ENCODE data around the gene TRIM44.
"Not testable (repeated sequence)": the region's sequence is repeated elsewhere in the genome, so short reads cannot be mapped to it uniquely, and the experiment has no call there.

Gene TRIM44

DNA sequence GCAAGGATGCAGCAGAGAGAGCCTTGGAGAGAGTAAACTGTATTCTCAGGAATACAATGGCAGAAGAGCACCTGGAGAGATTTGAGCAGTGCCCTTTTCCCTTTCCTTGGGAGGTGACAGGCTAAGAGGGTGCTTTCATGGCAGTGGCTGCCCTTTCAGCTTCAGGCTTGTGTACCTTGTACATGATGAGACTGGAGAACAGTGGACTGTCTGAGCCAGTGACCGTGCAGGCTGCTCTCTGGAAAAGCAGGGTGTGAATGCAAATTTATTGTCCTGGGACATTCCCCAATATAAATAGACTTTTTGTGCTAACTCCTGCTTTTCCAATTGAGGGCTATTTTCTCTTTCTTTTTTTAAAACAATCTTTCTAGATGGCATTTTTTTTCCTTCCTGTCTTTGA lies 99.3 kb downstream of the TRIM44 start:
- DNase-seq, result no peak

- DNase-seq, result no peak
These were observed 100.7 kb downstream of the TRIM44 start for GRCh38 chr11:35763301-35763700.

GRCh38 chr11:35763765-35764164 lies 101.2 kb downstream of the TRIM44 start:
- DNase-seq, result no peak

GRCh38 chr11:35764417-35764816 lies 101.8 kb downstream of the TRIM44 start:
- DNase-seq, result no peak

DNA sequence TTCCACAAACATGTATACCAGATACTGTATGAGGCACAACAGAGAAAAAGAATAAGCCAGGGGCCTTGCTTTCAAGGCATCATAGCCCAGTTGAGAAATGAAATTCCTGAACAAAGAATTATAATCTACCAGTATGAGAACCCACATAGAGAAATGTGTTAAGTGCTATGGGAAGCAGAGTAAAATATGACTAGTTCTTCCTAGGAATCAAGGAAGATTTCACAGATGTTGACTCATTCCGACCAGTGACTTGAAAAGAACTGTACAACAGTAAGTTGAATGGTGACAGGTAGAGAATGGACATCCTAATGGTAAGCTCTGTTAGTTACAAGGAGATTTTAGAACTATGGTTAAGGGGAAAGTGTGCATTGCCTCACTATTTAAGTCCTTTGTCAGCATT lies 102.6 kb downstream of the TRIM44 start:
- no peak for DNase-seq

DNA sequence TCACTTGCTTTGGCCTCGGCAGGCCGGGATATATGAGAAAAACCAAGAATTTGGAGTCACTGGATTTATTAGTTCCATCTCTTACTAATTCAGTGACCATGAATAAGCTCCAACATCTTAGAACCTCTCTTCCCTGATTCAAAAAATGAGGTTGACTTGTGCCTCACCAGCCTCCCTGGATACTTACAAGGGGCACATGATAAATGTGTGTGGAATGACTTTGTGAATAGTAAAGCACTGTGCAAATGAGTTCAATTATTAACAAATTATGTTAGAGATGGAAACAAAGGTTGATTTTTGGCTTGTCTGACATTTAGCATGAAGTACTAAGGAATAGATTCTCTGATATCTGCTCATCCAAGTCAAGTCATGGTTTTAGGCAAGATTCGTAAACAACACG lies 104.1 kb downstream of the TRIM44 start:
- DNase-seq, result no peak

DNA sequence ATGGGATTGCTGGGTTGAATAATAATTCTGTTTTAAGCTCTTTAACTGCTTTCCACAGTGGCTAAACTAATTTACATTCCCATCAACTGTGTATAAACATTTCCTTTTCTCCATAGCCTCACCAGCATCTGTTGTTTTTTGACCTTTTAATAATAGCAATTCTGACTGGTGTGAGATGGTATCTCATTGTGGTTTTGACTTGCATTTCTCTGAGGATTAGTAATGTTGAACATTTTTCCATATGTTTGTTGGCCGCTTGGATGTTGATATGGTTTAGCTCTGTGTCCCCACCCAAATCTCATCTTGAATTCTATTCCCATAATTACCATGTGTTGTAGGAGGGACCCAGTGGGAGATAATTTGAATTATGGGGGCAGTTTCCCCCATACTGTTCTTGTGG lies 107.8 kb downstream of the TRIM44 start:
- DNase-seq, result not testable (repeated sequence)

DNA sequence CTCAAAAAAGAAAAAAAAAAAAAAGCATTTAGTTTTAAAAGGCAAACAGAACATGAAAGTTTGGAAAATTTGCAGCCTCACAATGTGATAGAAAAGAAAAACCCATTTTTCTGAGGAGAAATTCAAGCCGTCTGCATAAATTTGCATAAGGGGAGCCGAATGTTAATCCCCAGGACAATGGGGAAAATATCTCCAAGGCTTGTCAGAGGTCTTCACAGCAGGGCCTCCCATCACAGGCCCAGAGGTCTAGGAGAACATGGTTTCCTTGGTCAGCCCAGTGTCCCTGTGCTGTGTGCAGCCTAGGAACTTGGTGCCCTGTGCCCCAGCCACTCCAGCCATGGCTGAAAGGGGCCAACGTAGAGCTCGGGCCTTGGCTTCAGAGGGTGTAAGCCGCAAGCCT lies 109.1 kb downstream of the TRIM44 start:
- DNase-seq, result no peak

GRCh38 chr11:35777241-35777640 lies 114.7 kb downstream of the TRIM44 start:
- not testable (repeated sequence) for DNase-seq

GRCh38 chr11:35778943-35779342 lies 116.4 kb downstream of the TRIM44 start:
- not testable (repeated sequence) for DNase-seq

DNA sequence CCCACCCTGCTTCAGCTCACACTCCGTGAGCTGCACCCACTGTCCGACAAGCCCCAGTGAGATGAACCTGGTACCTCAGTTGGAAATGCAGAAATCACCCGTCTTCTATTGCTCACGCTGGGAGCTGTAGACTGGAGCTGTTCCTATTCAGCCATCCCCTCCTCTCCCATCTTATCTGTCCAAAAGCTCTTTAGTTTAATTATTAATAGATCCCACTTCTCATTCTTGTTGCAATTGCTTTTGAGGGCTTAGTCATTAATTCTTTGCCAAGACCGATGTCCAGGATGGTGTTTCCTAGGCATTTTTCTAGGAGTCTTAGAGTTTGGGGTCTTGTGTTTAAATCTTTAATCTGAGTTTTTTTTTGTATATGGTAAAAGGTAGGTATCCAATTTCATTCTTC lies 116.8 kb downstream of the TRIM44 start:
- no peak for DNase-seq

- DNase-seq, result no peak
These were observed 118.6 kb downstream of the TRIM44 start for GRCh38 chr11:35780951-35781860.

- DNase-seq, result no peak
These were observed 119.4 kb downstream of the TRIM44 start for GRCh38 chr11:35781861-35782470.

GRCh38 chr11:35783809-35784208 lies 121.2 kb downstream of the TRIM44 start:
- no peak for DNase-seq

GRCh38 chr11:35784699-35785098 lies 122.1 kb downstream of the TRIM44 start:
- DNase-seq, result no peak

- no peak for DNase-seq
These were observed 123.0 kb downstream of the TRIM44 start for GRCh38 chr11:35785287-35786167.

GRCh38 chr11:35786188-35786587 lies 123.6 kb downstream of the TRIM44 start:
- DNase-seq, result no peak

GRCh38 chr11:35787013-35787504 lies 124.5 kb downstream of the TRIM44 start:
- DNase-seq, result no peak

DNA sequence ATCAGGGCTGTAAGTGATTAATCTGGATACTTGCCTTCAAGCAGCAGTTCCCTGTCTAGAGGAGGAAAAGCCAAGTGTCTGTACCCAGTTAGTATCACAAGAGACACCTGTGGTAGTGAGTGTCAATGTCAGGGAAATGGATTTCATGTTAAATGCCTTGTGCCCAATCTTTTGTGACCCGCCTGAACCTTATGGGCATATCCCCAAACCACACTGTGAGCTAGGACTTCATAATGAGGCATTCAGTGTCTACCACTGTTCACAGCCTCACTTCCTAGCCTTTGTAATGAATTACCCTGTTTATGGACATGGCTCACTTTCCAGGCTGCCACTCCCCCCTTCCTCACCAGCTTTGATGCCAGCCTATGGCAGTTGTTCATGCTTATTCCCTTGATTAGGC lies 125.1 kb downstream of the TRIM44 start:
- no peak for DNase-seq

DNA sequence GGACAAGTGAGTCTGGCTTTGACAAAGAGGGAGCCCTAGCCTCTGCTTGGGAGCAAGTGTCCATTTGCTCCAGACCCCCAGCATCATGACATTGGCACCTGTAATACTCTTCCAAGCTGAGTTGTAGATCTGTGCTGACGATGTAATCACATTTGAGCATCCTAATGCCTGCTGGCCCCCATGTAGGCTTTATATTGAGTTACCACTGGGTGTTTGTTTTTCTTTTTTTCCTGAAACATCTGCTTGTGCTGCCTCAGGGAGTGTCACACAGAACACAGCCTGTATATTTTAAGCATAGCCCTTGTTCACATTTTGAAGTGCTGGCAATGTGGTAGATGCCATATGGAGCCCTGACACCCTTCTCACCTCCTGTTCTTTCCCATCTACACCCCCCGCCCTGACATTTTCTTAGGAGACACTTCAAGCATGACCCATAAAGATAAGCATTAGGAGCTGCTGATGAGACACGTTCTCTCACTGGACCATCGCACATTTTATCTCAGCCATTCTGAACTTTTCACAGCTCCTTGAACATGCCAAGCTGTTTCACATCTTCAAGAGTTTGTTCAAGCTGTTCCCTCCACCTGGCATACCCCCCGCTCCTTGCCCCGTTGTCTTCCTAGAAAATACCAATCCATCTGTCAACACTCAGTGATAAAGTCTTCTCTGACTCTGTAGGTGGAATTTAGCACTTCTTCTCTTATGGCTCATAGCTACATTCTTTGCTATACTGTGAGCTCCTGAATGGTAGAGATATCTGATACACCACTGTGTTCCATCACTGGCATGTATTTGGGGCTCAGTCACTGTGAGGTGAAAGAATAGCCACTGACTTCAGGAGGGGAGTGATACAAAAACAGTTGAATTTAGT lies 128.7 kb downstream of the TRIM44 start:
- DNase-seq, result peak; percentile 96

DNA sequence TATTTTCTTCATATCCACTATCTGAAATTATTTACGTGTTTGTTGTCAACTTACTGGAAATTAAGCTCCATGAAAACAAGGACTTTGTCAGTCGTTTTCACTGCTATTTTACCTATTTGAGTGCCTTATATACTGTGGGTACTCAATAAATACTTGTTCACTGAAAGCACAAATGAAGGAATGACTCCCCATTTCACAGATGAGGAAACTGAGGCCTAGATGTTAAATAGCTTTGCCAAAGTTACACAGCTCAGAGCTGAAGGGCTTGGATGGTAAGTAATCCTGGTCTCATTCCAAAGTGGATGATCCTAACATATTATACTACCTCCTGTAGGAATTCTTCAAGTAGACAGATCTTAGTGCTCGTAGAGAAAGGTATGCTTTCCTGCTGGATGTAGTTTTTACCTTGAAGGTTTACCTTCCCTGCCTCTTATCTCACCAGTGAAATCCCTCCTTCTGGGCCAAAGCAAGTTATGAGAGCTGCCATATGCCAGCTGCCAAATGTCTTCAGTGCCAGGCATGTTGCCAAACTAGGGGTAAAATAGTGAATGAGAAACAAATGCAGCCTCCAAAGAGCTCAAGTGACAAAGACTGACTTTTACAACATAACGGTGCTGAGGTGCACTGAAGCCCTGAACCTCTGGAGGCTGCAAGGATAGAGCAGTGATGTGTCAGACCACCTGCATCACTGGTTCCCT lies 129.7 kb downstream of the TRIM44 start:
- DNase-seq, result peak; percentile 66

- no peak for DNase-seq
These were observed 130.2 kb downstream of the TRIM44 start for GRCh38 chr11:35792846-35793192.
